Stimulated activated memory B cell treated with anti-CD40 and anti-IgM and Interleukin-4, amounts not matched to agents 10 μg/mL and 1 μg/mL and 100 μg/mL, for 72 hours (primary cell): Measurements from ENCODE around the gene CXCR6.

Experiments
- ATAC-seq: fragments of 150-1000 bp; cut with Tn5 transposase; 2 replicates; pipeline ENCODE4 v1.10.0; 2021
- H3K27ac Mint-ChIP-seq: one replicate; pipeline ENCODE4 v1.8.0; 2022; ENCODE audit warnings: mild to moderate bottlenecking, mixed read lengths
- H3K27me3 Mint-ChIP-seq: one replicate; pipeline ENCODE4 v1.8.0; 2022; ENCODE audit warnings: mixed read lengths
- H3K36me3 Mint-ChIP-seq: one replicate; pipeline ENCODE4 v1.8.0; 2022; ENCODE audit warnings: mixed read lengths
- H3K4me1 Mint-ChIP-seq: one replicate; pipeline ENCODE4 v1.8.0; 2022; ENCODE audit warnings: mixed read lengths
- H3K4me3 Mint-ChIP-seq: one replicate; pipeline ENCODE4 v1.8.0; 2022; ENCODE audit warnings: mild to moderate bottlenecking, moderate library complexity, mixed read lengths
- H3K9me3 Mint-ChIP-seq: one replicate; pipeline ENCODE4 v1.8.0; 2022; ENCODE audit warnings: mixed read lengths

CXCR6 gene

DNA sequence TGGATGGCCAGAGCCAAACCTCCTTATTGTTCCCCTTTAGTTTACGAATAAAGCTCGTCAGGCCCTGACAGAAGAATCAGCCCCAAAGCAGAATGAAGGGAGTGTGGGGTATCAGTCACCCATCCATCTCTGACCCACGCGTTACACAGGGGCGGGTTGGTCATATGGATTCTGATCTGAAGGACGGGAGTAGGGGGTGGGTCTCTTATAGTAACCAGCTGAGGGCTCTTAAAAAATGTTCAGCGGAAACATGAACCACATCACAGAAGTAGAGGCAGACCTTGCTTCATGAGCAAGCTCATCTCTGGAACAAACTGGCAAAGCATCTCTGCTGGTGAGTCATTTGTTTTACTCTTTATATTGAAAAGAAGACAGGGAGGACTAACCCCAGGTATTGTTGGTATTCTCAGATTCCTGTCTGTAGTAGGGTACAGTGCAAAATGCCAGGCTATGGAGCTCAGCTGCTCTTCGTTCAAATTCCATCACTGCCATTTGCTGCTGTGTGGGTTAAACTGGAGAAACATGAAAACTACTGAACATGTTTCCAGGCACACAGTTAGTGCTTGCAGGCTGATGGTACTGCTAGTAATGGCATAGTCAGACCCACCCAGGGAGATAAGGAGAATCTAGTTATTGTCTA lies at the start of gene CXCR6:
CXCR6 (plus strand) TSS at position 258 of the 640 bp plus-strand sequence. CDS start 3,018 bp downstream, outside the sequence.
- Mint-ChIP-seq H3K4me1 (peaks cover 12% of the 10 kb centered on the region), H3K27ac (no peak within 1 kb of the TSS), H3K36me3 (peaks cover 36% of the 10 kb centered on the region), H3K27me3 (no peaks in the 10 kb centered on the region), H3K4me3 (no peak within 1 kb of the TSS), H3K9me3 (no peaks in the 10 kb centered on the region)
- ATAC-seq, result no peak

DNA sequence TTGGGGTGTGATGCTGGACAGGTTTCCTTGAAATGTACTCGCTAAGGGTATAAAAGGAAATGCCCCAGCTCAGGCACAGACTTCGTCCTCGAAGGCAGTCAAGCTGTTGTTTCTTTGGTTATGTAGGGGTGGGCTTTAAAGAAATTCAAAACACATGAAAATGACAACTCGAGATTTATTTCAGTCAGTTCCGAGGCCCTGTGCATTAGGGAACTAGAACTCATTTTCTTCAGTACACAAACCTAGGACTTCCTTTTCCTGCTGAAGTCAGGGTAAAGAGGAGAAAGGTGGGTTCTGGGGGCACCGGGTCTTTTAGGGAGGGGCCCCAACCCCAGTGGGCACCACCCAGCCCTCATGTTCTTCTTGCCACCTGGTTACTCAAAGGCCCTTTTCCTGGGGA lies 49.2 kb upstream of the CXCR6 start:
- peaks cover 49% of the 10 kb centered on the region for H3K4me1 Mint-ChIP-seq
- no peaks in the 10 kb centered on the region for H3K9me3 Mint-ChIP-seq
- H3K27ac Mint-ChIP-seq, result peak overlapping the region; percentile 57
- no peak overlapping the region for H3K4me3 Mint-ChIP-seq
- H3K36me3 Mint-ChIP-seq, result no peaks in the 10 kb centered on the region
- ATAC-seq, result no peak
- peaks cover 25% of the 10 kb centered on the region for H3K27me3 Mint-ChIP-seq

DNA sequence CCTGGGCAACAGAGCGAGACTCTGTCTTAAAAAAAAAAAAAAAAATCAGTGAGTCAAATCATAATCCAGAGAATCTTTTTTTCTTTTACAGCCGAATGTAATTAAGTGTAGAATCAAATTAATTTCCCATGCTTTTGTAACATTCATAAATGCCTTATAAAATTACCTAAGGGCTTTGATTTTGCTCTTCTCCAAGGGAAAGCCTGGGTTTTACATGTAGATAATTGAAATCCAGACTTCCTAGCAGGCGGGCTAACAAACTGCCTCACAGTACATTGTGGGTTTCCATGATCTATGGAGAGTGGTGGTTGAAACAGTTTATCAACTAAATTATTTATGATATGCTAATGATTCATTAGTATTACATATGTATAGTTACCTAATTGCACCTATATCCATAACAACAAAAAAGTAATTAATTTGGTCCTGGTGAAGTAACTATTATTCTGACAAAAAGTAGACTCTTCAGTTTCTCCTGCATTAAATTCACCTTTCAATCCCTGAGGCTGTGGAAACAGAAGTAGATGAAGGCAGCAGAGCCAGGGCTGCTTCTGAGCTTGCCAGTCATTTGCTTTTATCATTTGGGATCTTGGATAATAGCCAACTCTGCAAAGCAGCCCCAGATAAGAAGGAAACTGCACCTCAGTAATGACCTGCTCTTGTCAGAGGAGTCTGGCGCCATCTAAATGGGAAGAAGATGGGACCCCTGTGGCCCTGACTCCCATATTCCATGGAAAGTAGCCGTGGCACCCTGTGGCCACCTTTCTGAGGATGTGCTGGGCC lies 47.4 kb upstream of the CXCR6 start:
- Mint-ChIP-seq H3K36me3 (no peaks in the 10 kb centered on the region), H3K9me3 (no peaks in the 10 kb centered on the region), H3K4me1 (peaks cover 36% of the 10 kb centered on the region), H3K4me3 (no peak overlapping the region), H3K27me3 (peaks cover 20% of the 10 kb centered on the region), H3K27ac (no peak overlapping the region)
- no peak for ATAC-seq

DNA sequence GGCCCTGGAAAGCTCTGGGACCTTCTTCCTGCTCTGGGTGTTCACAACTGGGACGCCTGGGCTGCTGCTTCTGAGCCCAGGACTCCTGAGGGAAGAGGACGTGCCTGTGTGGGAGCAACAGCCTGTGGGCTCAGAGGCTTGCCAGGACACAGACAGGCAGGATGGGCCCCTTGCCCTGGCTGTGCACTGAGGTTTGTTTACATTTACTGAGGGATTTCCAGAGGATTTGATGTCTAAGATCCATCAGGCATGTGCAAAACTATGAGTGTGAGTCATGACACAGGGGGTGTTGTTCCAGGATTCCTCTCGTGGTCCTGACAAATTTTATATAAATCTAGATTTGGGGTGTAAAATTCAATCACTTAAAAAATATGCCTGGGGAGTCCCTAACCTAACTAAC lies 46.3 kb upstream of the CXCR6 start:
- H3K27ac Mint-ChIP-seq, result no peak overlapping the region
- H3K4me3 Mint-ChIP-seq, result no peak overlapping the region
- H3K27me3 Mint-ChIP-seq, result peaks cover 9% of the 10 kb centered on the region
- H3K4me1 Mint-ChIP-seq, result peaks cover 28% of the 10 kb centered on the region
- H3K36me3 Mint-ChIP-seq, result no peaks in the 10 kb centered on the region
- no peaks in the 10 kb centered on the region for H3K9me3 Mint-ChIP-seq
- ATAC-seq, result no peak

DNA sequence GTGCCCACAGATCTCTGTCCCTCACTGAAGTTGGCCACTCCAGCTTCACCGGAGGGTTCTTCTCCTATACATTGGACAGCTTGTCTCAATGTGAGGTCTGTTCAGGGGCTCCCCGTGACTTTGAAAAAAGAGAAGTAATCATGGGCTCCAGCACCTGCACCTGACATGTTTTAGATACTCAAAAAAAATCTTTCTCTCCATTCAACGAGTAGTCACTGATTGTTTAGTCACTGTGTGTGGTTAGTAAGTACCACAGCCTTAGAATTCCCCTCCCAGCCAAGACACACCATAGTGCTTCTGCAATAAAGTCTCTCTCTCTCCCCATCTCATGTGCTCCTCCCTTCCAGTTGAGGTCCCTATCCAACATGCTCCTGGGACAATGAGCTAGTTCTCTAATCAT lies 38.3 kb upstream of the CXCR6 start:
- H3K4me3 Mint-ChIP-seq, result no peak overlapping the region
- H3K27me3 Mint-ChIP-seq, result no peaks in the 10 kb centered on the region
- H3K27ac Mint-ChIP-seq, result no peak overlapping the region
- H3K36me3 Mint-ChIP-seq, result no peaks in the 10 kb centered on the region
- peaks cover 31% of the 10 kb centered on the region for H3K4me1 Mint-ChIP-seq
- no peaks in the 10 kb centered on the region for H3K9me3 Mint-ChIP-seq
- ATAC-seq, result peak; percentile 91

DNA sequence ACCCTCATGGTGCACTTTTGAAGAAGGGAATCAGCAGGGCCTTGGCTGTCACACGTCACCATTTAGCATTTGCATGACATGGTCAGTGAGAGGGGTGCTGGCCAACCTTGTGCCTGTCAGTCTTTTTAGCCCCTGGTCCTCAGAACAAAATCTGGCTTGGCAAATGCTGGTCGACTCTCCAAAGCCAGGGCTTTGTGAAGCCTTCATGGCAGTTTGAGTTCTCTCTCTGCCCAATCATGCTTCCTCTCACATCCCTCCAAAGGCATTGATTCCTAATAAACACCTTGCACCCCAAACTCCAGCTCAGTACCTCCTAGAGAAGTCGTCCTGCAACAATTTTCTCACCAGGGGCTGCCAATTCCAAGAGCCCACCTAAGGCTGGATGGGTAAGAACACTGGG lies 37.5 kb upstream of the CXCR6 start:
- Mint-ChIP-seq H3K27me3 (no peaks in the 10 kb centered on the region), H3K4me3 (no peak overlapping the region), H3K4me1 (peaks cover 37% of the 10 kb centered on the region), H3K27ac (no peak overlapping the region), H3K36me3 (no peaks in the 10 kb centered on the region), H3K9me3 (no peaks in the 10 kb centered on the region)
- no peak for ATAC-seq

DNA sequence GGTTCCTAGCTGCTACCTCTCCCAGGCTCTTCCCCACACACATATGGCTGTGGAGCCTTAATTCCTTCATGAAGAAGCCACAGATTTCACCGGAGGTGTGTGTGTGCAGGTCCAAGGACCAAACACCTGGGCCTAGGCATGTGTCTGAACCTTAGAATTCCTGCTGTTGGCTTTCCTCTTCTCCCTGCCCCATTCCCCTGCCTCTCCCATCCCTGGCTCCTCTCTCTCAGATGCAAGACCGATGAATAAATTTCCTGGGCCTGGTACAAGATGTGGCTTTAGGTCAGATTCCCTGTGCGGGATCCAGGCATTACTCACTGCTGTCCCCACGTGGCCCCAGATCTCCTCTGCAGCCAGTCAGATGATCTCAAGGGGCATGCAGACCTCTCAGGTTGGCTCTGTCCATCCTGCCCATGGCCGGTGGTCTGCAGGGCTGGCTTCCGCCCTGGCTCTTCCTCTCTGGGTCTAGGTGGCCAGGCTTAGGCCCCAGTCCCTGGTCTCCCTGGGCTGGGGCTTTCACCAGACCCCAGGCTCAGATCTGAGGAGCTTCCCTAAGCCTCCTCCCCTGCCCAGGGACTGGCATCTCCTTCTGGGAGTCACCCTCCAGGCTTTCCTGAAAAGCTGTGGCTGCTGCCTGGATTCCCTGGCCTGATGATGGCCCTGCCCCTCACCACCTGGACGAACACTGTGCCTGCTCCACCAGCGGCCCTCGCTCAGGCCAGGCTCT lies 36.4 kb upstream of the CXCR6 start:
- peaks cover 37% of the 10 kb centered on the region for H3K4me1 Mint-ChIP-seq
- no peaks in the 10 kb centered on the region for H3K27me3 Mint-ChIP-seq
- no peak overlapping the region for H3K4me3 Mint-ChIP-seq
- no peaks in the 10 kb centered on the region for H3K36me3 Mint-ChIP-seq
- no peak overlapping the region for H3K27ac Mint-ChIP-seq
- no peaks in the 10 kb centered on the region for H3K9me3 Mint-ChIP-seq
- no peak for ATAC-seq

DNA sequence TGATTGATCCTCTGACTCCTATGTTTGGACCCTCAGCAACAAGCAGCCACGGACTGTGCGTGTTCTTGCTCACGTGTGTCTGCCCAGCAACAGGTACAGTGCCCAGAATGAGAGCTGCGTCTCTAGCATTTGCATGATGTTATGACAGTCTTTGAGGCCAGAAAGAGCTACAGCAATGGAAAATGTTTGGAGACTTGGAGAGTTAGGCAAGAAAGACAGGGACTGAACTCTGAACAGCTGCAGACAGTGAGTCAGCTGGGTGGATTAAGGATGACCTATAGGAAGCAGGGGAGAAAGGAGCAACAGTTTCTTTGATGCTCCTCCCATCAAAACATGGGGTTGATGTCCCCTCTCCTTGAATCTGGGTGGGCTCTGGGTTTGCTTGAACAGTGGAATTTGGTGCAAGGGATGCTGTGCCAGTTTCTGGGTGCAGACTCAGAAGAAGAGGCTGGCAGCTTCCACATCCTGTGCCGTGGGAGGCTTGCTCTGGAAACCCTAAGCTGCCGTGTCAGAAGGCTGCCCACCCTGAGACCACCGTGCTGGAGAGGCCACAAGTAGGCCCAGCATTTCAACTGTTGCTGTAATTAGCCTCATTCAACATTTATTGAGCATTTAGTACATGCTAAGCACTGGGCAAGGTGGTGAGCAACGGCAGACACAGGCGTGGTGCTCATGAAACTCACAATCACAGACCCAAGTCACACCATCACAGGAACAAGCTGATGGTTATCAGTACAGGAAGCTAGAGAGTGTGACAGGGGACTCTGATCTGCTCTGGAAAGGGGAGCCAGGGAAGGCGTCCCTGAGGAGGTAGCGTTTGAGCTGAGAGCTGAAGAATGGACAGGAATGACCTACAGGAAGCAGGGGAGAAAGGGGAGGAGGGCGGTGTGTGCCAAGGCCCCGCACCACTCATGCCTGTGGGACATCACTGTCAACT lies 35.2 kb upstream of the CXCR6 start:
- Mint-ChIP-seq H3K4me3 (no peak overlapping the region), H3K27ac (no peak overlapping the region), H3K9me3 (no peaks in the 10 kb centered on the region), H3K27me3 (no peaks in the 10 kb centered on the region), H3K4me1 (peaks cover 37% of the 10 kb centered on the region), H3K36me3 (no peaks in the 10 kb centered on the region)
- no peak for ATAC-seq

DNA sequence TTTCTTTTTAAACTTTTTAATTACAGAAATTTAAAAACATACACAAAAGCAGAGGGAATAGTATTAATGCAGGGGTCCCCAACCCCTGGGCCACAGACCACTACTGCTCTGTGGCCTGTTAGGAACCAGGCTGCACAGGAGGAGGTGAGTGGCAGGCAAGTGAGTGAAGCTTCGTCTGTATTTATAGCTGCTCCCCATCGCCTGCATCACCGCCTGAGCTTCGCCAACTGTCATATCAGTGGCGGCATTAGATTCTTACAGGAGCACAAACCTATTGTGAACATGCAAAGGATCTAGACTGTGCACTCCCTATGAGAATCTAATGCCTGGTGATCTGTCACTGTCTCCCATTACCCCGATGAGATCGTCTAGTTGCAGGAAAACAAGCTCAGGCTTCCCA lies 34.5 kb upstream of the CXCR6 start:
- H3K4me1 Mint-ChIP-seq, result peaks cover 37% of the 10 kb centered on the region
- H3K9me3 Mint-ChIP-seq, result no peaks in the 10 kb centered on the region
- H3K27ac Mint-ChIP-seq, result no peak overlapping the region
- ATAC-seq, result no peak
- no peaks in the 10 kb centered on the region for H3K36me3 Mint-ChIP-seq
- no peak overlapping the region for H3K4me3 Mint-ChIP-seq
- no peaks in the 10 kb centered on the region for H3K27me3 Mint-ChIP-seq

DNA sequence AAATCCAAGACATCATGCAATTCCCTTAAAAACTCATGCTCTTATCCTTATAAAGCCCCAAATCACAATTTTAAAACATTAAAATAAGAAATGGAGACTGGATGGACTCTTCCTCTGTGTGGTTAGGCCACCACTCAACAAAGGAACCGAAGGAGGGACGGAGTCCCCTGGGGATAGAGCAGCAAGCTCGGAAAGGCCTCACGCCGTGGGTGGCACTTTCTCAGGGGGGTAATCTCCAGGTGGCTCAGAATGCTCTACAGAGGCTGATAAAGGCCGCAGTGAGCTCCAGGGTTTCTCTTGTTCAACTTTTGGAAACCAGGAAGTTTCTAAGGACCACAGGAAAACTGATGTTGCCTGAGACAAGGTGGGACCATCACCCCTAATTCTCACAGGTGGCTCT lies 33.7 kb upstream of the CXCR6 start:
- Mint-ChIP-seq H3K27ac (no peak overlapping the region), H3K27me3 (no peaks in the 10 kb centered on the region), H3K4me1 (peaks cover 36% of the 10 kb centered on the region), H3K9me3 (no peaks in the 10 kb centered on the region), H3K36me3 (no peaks in the 10 kb centered on the region), H3K4me3 (no peak overlapping the region)
- ATAC-seq, result peak; percentile 74

DNA sequence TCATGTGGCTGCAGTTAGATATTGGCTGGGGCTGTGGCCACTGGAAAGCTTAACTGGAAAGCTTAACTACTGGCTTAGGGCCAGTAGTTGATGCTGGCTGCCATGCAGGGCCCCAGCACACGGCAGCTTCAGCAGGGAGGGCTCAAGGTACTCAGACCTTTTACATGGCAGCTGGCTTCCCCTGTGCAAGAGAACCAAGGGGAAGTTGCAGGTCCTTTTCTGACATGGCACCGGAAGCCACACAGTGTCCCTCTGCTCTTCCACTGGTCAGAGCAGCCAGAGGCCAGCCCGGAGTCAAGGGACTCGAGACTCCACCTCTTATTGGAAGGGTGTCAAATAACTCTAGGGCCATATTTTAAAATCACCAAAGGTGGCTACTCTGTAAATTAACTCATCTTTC lies 32.4 kb upstream of the CXCR6 start:
- Mint-ChIP-seq H3K9me3 (no peaks in the 10 kb centered on the region), H3K4me1 (peaks cover 40% of the 10 kb centered on the region), H3K4me3 (no peak overlapping the region), H3K27me3 (no peaks in the 10 kb centered on the region), H3K36me3 (no peaks in the 10 kb centered on the region), H3K27ac (no peak overlapping the region)
- no peak for ATAC-seq

DNA sequence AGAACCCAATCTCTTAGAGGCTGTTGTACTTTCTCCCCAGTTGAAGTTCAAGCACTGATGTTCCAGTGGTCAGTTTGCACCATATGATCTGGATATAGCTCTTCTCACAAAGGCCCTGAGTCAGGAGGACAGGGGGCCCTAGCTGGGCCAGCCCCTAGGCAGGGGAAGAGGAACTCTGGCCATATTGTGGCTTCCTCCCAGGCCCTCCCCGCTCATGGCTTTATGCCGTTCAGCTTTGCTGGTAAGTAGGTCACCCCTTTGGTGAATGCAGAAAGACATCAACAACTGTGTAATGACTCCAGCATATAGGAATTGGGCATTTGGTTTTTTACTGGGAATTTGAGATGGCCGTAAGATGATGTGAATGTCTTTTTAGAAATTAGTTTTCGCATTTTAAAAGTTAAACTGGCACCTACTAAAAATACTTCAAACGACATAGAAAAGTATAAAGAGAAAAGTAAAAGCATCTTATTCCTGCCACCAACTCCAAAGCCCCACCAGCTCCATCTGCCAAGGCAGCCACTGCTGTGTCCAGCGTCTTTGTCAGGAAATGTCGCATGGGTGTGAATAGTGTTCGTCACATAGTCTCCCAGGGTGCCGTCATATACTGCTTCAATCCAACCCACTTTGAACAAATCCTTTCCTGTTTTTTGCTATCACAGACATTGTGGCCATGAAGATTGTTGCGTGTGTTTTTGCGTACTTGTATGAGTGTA lies 31.6 kb upstream of the CXCR6 start:
- Mint-ChIP-seq H3K27me3 (no peaks in the 10 kb centered on the region), H3K9me3 (no peaks in the 10 kb centered on the region), H3K36me3 (no peaks in the 10 kb centered on the region), H3K27ac (no peak overlapping the region), H3K4me3 (no peak overlapping the region), H3K4me1 (peaks cover 46% of the 10 kb centered on the region)
- ATAC-seq, result no peak

DNA sequence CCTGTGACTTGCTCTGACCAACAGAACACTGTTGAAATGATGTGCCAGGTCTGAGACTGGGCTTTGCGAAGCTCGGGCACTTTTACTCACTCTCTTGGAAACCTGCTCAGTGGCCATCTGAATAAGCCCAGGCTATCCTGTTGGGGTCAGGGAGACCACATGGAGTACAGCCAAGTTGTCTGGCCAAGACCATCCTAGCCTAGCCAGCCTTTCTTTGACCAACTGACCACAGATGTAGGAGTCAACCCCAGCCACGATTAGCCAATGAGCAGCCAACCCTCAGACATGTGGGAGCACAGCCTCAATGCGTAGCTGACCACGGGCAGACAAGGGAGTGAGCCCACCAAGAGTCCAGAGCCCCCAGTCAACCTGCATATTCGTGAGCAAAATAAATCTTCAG lies 30.8 kb upstream of the CXCR6 start:
- no peak for ATAC-seq
- H3K36me3 Mint-ChIP-seq, result no peaks in the 10 kb centered on the region
- no peak overlapping the region for H3K27ac Mint-ChIP-seq
- H3K27me3 Mint-ChIP-seq, result no peaks in the 10 kb centered on the region
- H3K4me1 Mint-ChIP-seq, result peaks cover 42% of the 10 kb centered on the region
- no peaks in the 10 kb centered on the region for H3K9me3 Mint-ChIP-seq
- no peak overlapping the region for H3K4me3 Mint-ChIP-seq

DNA sequence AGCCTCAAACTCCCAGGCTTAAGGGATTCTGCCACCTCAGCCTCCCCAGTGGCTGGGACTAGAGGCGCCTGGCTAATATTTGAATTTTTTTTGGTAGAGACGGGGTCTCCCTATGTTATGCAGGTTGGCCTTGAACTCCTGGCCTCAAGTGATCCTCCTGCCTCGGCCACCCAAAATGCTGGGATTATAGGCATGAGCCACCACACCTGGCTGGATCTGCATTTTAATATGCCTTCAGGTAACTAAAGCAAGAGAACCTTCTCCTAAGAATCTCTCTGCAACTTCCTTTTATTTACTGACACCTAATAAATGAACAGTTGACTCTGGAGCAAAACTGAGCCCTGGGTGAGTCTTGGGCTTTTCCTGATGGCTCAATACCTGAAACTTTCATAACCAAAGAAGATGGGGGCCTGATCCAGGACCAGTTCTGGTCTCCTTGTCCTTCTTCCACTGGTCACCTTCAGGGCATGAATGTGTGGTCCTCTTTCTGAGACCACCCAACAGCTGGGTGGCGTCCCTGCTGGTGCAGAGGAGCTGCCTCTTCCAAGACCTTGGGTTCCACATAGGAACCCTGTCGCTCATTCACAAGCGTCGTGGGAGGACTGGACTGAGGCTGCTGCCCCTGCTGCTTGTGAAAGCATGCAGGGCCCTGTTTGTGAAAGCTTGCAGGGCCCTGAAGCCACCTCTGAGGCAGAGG lies 28.8 kb upstream of the CXCR6 start:
- H3K27me3 Mint-ChIP-seq, result no peaks in the 10 kb centered on the region
- H3K36me3 Mint-ChIP-seq, result peaks cover 6% of the 10 kb centered on the region
- H3K27ac Mint-ChIP-seq, result peak overlapping the region; percentile 65
- no peak overlapping the region for H3K4me3 Mint-ChIP-seq
- peaks cover 41% of the 10 kb centered on the region for H3K4me1 Mint-ChIP-seq
- H3K9me3 Mint-ChIP-seq, result no peaks in the 10 kb centered on the region
- ATAC-seq, result no peak
